ENCODE results near the gene PTPRS. TPM values are rescaled to one million over a fixed set of nuclear protein-coding genes. Genes with fewer than 3 reads are reported as not detected.

PTPRS gene
- total RNA-seq, 1 experiment from 2014 or later, result 215 TPM

GRCh38 chr19:5354403-5354802 is 13.8 kb upstream of the PTPRS start:
- Histone ChIP-seq H3K27me3 (replicated peaks; ENCODE audit: insufficient read depth, low read depth, low read length, poor library complexity) (no peaks in the 10 kb centered on the region), H3K9me3 (ENCODE audit: low read depth, low read length, poor library complexity, severe bottlenecking) (no peaks in the 10 kb centered on the region), H3K4me1 (ENCODE audit: insufficient read depth, low read length, poor library complexity, severe bottlenecking) (no peaks in the 10 kb centered on the region), H3K36me3 (ENCODE audit: insufficient read depth, low read length, poor library complexity, severe bottlenecking) (no peaks in the 10 kb centered on the region), H3K4me3 (ENCODE audit: low read depth, low read length, poor library complexity, severe bottlenecking) (no peak overlapping the region), H3K27ac (ENCODE audit: low read depth, low read length, poor library complexity, severe bottlenecking) (no peak overlapping the region)
- POLR2A ChIA-PET (ENCODE audit: low non-redundant PET), result no interaction called here
- intact Hi-C loops (cut with micrococcal nuclease; ENCODE audit: unreplicated experiment), result loop anchor here (10.0 kb wide), 1 partner anchor 310 kb away; no protein-coding TSS in a partner anchor
- peak; percentile 46 for TF ChIP-seq CTCF (conservative IDR thresholded peaks at IDR 0.05; ENCODE audit: low read depth, low read length)
- TF ChIP-seq EZH2 (IDR thresholded peaks at IDR 0.05; ENCODE audit: borderline replicate concordance, low read depth, low read length, poor library complexity, severe bottlenecking), result no peak
- peak; percentile 48 for DNase-seq (ENCODE audit: low spot score)
- no TSS peak for BruUV-seq (replicated peaks)
- CTCF ChIA-PET, result interaction anchor here (0.6 kb wide), 1 partner anchor 14 kb away, joined by 3 read pairs; no protein-coding TSS in a partner anchor

- POLR2A ChIA-PET (ENCODE audit: low non-redundant PET), result interaction anchor here (0.7 kb wide), 1 partner anchor 25 kb away, joined by 3 read pairs; no protein-coding TSS in a partner anchor
- peak overlapping the region; percentile 58 for H3K27ac ChIP-seq (ENCODE audit: low read depth, low read length, poor library complexity, severe bottlenecking)
- H3K4me1 ChIP-seq (ENCODE audit: insufficient read depth, low read length, poor library complexity, severe bottlenecking), result no peaks in the 10 kb centered on the region
- CTCF ChIA-PET, result no interaction called here
- no peak overlapping the region for H3K4me3 ChIP-seq (ENCODE audit: low read depth, low read length, poor library complexity, severe bottlenecking)
- H3K27me3 ChIP-seq (replicated peaks; ENCODE audit: insufficient read depth, low read depth, low read length, poor library complexity), result no peaks in the 10 kb centered on the region
- no peaks in the 10 kb centered on the region for H3K9me3 ChIP-seq (ENCODE audit: low read depth, low read length, poor library complexity, severe bottlenecking)
- peak; percentile 56 for DNase-seq (ENCODE audit: low spot score)
- TF ChIP-seq CTCF (conservative IDR thresholded peaks at IDR 0.05; ENCODE audit: low read depth, low read length) (no peak), EZH2 (IDR thresholded peaks at IDR 0.05; ENCODE audit: borderline replicate concordance, low read depth, low read length, poor library complexity, severe bottlenecking) (no peak)
- no peaks in the 10 kb centered on the region for H3K36me3 ChIP-seq (ENCODE audit: insufficient read depth, low read length, poor library complexity, severe bottlenecking)
- intact Hi-C loops (cut with micrococcal nuclease; ENCODE audit: unreplicated experiment), result loop anchor here (10.0 kb wide), 1 partner anchor 307 kb away; no protein-coding TSS in a partner anchor
- no TSS peak for BruUV-seq (replicated peaks)
Observed at GRCh38 chr19:5352229-5352763, 11.7 kb upstream of the PTPRS start.

- Histone ChIP-seq H3K27ac (ENCODE audit: low read depth, low read length, poor library complexity, severe bottlenecking) (peak overlapping the region; percentile 58), H3K4me3 (ENCODE audit: low read depth, low read length, poor library complexity, severe bottlenecking) (no peak overlapping the region), H3K36me3 (ENCODE audit: insufficient read depth, low read length, poor library complexity, severe bottlenecking) (no peaks in the 10 kb centered on the region), H3K9me3 (ENCODE audit: low read depth, low read length, poor library complexity, severe bottlenecking) (no peaks in the 10 kb centered on the region), H3K27me3 (replicated peaks; ENCODE audit: insufficient read depth, low read depth, low read length, poor library complexity) (no peaks in the 10 kb centered on the region), H3K4me1 (ENCODE audit: insufficient read depth, low read length, poor library complexity, severe bottlenecking) (no peaks in the 10 kb centered on the region)
- DNase-seq (ENCODE audit: low spot score), result no peak
- no TSS peak for BruUV-seq (replicated peaks)
- ChIA-PET POLR2A (ENCODE audit: low non-redundant PET) (interaction anchor here (0.7 kb wide), 1 partner anchor 25 kb away, joined by 3 read pairs; no protein-coding TSS in a partner anchor), CTCF (no interaction called here)
- intact Hi-C loops (cut with micrococcal nuclease; ENCODE audit: unreplicated experiment), result loop anchor here (10.0 kb wide), 1 partner anchor 307 kb away; no protein-coding TSS in a partner anchor
- TF ChIP-seq CTCF (conservative IDR thresholded peaks at IDR 0.05; ENCODE audit: low read depth, low read length), result no peak
- no peak for TF ChIP-seq EZH2 (IDR thresholded peaks at IDR 0.05; ENCODE audit: borderline replicate concordance, low read depth, low read length, poor library complexity, severe bottlenecking)
Observed at GRCh38 chr19:5351731-5352228, 11.2 kb upstream of the PTPRS start.

All from A673 (cell line).